Right atrium auricular region (tissue), 2 donors: ENCODE measurements around the gene CERT1. TPM values are rescaled to one million over a fixed set of nuclear protein-coding genes. Genes with fewer than 3 reads are reported as not detected.

Source experiments
- DNase-seq: peaks from one replicate; pipeline ENCODE4 v3.0.0-alpha.2; 2019; ENCODE audit warnings: low spot score
- H3K27ac ChIP-seq, 2 donors: fragments of 200-600 bp; sonication (generic); 1 replicate in 1 of 2; 2 replicates in 1 of 2; pipeline ENCODE4 v1.5.1; 2016 to 2019
- H3K27me3 ChIP-seq, 2 donors: fragments of 200-600 bp; sonication (generic); one replicate each; pipeline versions ENCODE4 v1.5.1 to v1.6.0; 2017 to 2019
- H3K36me3 ChIP-seq: fragments of 200-600 bp; sonication (generic); one replicate; pipeline ENCODE4 v1.5.1; 2016
- H3K4me1 ChIP-seq, 2 donors: fragments of 200-600 bp; sonication (generic); one replicate each; pipeline versions ENCODE4 v1.5.1 to v1.6.0; 2017 to 2019
- H3K4me3 ChIP-seq, 2 donors: fragments of 200-600 bp; sonication (generic); 1 replicate in 1 of 2; 2 replicates in 1 of 2; pipeline ENCODE4 v1.5.1; 2017 to 2019; ENCODE audit warnings: mild to moderate bottlenecking in 1 of 2, moderate library complexity in 1 of 2
- H3K9me3 ChIP-seq, 2 donors: fragments of 200-600 bp; sonication (generic); one replicate each; pipeline ENCODE4 v1.5.1; 2019
- total RNA-seq, 2 donors: library from RNA; depleted of rRNA; stranded (reverse); fragments of >200 nt; gene quantifications; one replicate each; pipeline ENCODE4 v1.1.0, GENCODE V29; 2016
- TF ChIP-seq, protein P1 (sequence below), 2 donors: fragments of 200-600 bp; sonication (generic); IDR thresholded peaks; one replicate each; pipeline ENCODE4 v1.5.1; 2019; ENCODE audit warnings: antibody characterized with exemption in 2 of 2

The CERT1 gene
- total RNA-seq, 2 donors from 2014 or later: 12.3 to 12.6 TPM

- H3K27me3 ChIP-seq: no peaks in the 10 kb centered on the region
- no peaks in the 10 kb centered on the region for H3K4me1 ChIP-seq
- no peak for DNase-seq
- TF ChIP-seq, protein P1, sequence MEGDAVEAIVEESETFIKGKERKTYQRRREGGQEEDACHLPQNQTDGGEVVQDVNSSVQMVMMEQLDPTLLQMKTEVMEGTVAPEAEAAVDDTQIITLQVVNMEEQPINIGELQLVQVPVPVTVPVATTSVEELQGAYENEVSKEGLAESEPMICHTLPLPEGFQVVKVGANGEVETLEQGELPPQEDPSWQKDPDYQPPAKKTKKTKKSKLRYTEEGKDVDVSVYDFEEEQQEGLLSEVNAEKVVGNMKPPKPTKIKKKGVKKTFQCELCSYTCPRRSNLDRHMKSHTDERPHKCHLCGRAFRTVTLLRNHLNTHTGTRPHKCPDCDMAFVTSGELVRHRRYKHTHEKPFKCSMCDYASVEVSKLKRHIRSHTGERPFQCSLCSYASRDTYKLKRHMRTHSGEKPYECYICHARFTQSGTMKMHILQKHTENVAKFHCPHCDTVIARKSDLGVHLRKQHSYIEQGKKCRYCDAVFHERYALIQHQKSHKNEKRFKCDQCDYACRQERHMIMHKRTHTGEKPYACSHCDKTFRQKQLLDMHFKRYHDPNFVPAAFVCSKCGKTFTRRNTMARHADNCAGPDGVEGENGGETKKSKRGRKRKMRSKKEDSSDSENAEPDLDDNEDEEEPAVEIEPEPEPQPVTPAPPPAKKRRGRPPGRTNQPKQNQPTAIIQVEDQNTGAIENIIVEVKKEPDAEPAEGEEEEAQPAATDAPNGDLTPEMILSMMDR (IDR thresholded peaks at IDR 0.05): no peak
- no peak overlapping the region for H3K27ac ChIP-seq
- H3K9me3 ChIP-seq: no peaks in the 10 kb centered on the region
- H3K4me3 ChIP-seq: no peak overlapping the region
- H3K36me3 ChIP-seq: peaks cover 5% of the 10 kb centered on the region
These were observed 137.6 kb downstream of the CERT1 start for GRCh38 chr5:75373862-75374261.

GRCh38 chr5:75368391-75368790 is 143.0 kb downstream of the CERT1 start:
- H3K27me3 ChIP-seq: no peaks in the 10 kb centered on the region
- no peaks in the 10 kb centered on the region for H3K36me3 ChIP-seq
- no peaks in the 10 kb centered on the region for H3K4me1 ChIP-seq
- TF ChIP-seq, protein P1 (IDR thresholded peaks at IDR 0.05): no peak
- no peaks in the 10 kb centered on the region for H3K9me3 ChIP-seq
- no peak overlapping the region for H3K4me3 ChIP-seq
- no peak for DNase-seq
- H3K27ac ChIP-seq: no peak overlapping the region

- Histone ChIP-seq H3K27ac (no peak overlapping the region), H3K4me1 (no peaks in the 10 kb centered on the region), H3K27me3 (no peaks in the 10 kb centered on the region), H3K4me3 (no peak overlapping the region), H3K9me3 (no peaks in the 10 kb centered on the region), H3K36me3 (no peaks in the 10 kb centered on the region)
- DNase-seq: no peak
- TF ChIP-seq, protein P1 (IDR thresholded peaks at IDR 0.05): no peak
These were observed 144.0 kb downstream of the CERT1 start for GRCh38 chr5:75367401-75367800.

GRCh38 chr5:75366787-75367186 is 144.6 kb downstream of the CERT1 start:
- H3K9me3 ChIP-seq: no peaks in the 10 kb centered on the region
- no peaks in the 10 kb centered on the region for H3K4me1 ChIP-seq
- TF ChIP-seq, protein P1 (IDR thresholded peaks at IDR 0.05): no peak
- no peak overlapping the region for H3K4me3 ChIP-seq
- no peaks in the 10 kb centered on the region for H3K36me3 ChIP-seq
- no peak overlapping the region for H3K27ac ChIP-seq
- H3K27me3 ChIP-seq: no peaks in the 10 kb centered on the region
- no peak for DNase-seq

DNA sequence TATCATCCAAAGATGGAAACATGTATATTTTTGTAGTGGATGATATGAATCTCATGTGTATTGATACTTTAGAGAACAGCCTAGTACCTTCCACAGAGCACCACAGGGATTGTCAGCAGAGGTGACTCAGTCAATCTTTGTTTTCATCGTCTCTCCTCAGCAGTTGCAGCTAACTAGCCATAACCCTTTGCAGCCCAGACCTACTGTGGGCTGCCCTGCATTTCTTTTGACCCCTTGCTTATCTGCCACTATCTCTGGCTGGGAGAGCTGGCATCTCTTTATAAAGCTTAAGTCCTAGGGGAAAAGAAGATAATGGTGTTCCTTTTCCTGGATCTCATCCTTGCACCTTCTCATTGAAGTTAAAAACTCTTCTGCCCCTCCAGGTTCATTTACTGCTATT is 145.7 kb downstream of the CERT1 start:
- Histone ChIP-seq H3K36me3 (peaks cover under 1% of the 10 kb centered on the region), H3K27me3 (no peaks in the 10 kb centered on the region), H3K4me3 (no peak overlapping the region), H3K27ac (no peak overlapping the region), H3K9me3 (no peaks in the 10 kb centered on the region), H3K4me1 (no peaks in the 10 kb centered on the region)
- TF ChIP-seq, protein P1 (IDR thresholded peaks at IDR 0.05): no peak
- no peak for DNase-seq

DNA sequence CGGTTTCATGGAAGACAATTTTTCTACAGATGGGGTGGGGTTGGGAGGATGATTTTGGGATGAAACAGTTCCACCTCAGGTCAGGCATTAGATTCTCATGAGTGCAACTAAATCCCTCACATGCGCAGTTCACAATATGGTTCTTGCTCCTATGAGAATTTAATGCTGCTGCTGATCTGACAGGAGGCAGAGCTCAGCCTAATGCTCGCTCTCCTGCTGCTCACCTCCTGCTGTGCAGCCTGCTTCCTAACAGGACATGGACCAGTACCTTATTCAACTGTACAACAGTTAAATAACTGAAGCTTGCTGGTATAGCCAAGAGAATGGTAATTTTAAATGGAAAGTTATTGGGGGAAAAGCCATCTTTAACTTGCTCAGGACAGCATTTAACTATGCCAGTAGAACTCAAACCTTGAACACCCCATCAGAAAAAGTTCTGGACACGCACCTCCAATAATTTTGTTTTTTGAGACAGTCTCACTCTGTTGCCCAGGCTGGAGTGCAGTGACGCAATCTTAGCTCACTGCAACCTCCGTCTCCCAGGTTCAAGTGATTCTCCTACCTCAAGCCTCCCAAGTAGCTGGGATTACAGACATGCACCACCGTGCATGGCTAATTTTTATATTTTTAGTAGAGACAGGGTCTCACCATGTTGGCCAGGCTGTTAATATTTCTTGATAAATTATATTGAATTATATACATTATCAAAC is 146.7 kb downstream of the CERT1 start:
- DNase-seq: no peak
- Histone ChIP-seq H3K4me3 (no peak overlapping the region), H3K36me3 (peaks cover 10% of the 10 kb centered on the region), H3K27me3 (no peaks in the 10 kb centered on the region), H3K4me1 (no peaks in the 10 kb centered on the region), H3K27ac (no peak overlapping the region), H3K9me3 (no peaks in the 10 kb centered on the region)
- TF ChIP-seq, protein P1 (IDR thresholded peaks at IDR 0.05): no peak
